IMR-90 (cell line): Measurements from ENCODE around the gene THNSL1. TPM values are rescaled to one million over a fixed set of nuclear protein-coding genes. Genes with fewer than 3 reads are reported as not detected.

ENCODE experiments used
- ATAC-seq: fragments of 200-7000 bp; cut with Tn5 transposase; 2 replicates; pipeline ENCODE4 v1.9.1; 2020; ENCODE audit warnings: low read depth, mild to moderate bottlenecking, moderate library complexity
- BruUV-seq: library from RNA; stranded (reverse); fragments of 400-500 nt; replicated peaks from 2 replicates; lab custom pipeline; 2021; lab: Mats Ljungman, UMichigan
- CTCF ChIA-PET: fragments of 300-600 bp; formaldehyde crosslinking; extraction: SDS; loops from one replicate; lab custom pipeline; 2021; ENCODE audit warnings: antibody characterized with exemption; lab: Yijun Ruan, JAX
- POLR2A ChIA-PET: fragments of 300-600 bp; sonication (Branson Sonifier 250); formaldehyde crosslinking; loops from one replicate; lab custom pipeline; 2022; ENCODE audit warnings: antibody characterized with exemption; ENCODE audit not compliant: unreplicated experiment; lab: Charles Lee
- DNase-seq: peaks from one replicate; pipeline ENCODE4 v3.0.0; 2013
- H2AFZ ChIP-seq: replicated peaks from 2 replicates; pipeline ENCODE3; 2013; ENCODE audit warnings: low read length, mild to moderate bottlenecking; ENCODE audit not compliant: poor library complexity
- H2AK5ac ChIP-seq: 2 replicates; pipeline ENCODE4 v1.6.1; 2013; ENCODE audit warnings: low read depth, low read length, inconsistent platforms
- H2AK9ac ChIP-seq: replicated peaks from 2 replicates; pipeline ENCODE3; 2013; ENCODE audit warnings: mild to moderate bottlenecking, low read depth, low read length, moderate library complexity; ENCODE audit not compliant: poor library complexity
- H2BK120ac ChIP-seq: 2 replicates; pipeline ENCODE4 v1.6.1; 2013; ENCODE audit warnings: low read depth, low read length, inconsistent platforms
- H2BK15ac ChIP-seq: 3 replicates; pipeline ENCODE4 v1.6.1; 2013; ENCODE audit warnings: low read depth, low read length, inconsistent platforms
- H2BK20ac ChIP-seq: 2 replicates; pipeline ENCODE4 v1.6.1; 2013; ENCODE audit warnings: low read depth, mild to moderate bottlenecking, inconsistent platforms, low read length, moderate library complexity
- H2BK5ac ChIP-seq: 2 replicates; pipeline ENCODE4 v1.6.1; 2013; ENCODE audit warnings: mild to moderate bottlenecking, low read depth, low read length, inconsistent platforms; ENCODE audit not compliant: poor library complexity, severe bottlenecking
- H3K14ac ChIP-seq: replicated peaks from 2 replicates; pipeline ENCODE4 v1.6.1; 2013; ENCODE audit warnings: low read depth, low read length, inconsistent platforms
- H3K18ac ChIP-seq: 2 replicates; pipeline ENCODE4 v1.6.1; 2013; ENCODE audit warnings: low read depth, low read length, control low read depth
- H3K23ac ChIP-seq: 2 replicates; pipeline ENCODE4 v1.6.1; 2013; ENCODE audit warnings: low read depth, low read length, inconsistent platforms
- H3K27ac ChIP-seq: 2 replicates; pipeline ENCODE4 v1.5.1; 2013; ENCODE audit warnings: mild to moderate bottlenecking, control low read depth, low read length; ENCODE audit not compliant: insufficient read depth
- H3K27me3 ChIP-seq: 2 replicates; pipeline ENCODE4 v1.6.1; 2013; ENCODE audit warnings: low read length; ENCODE audit not compliant: control insufficient read depth, insufficient read depth
- H3K36me3 ChIP-seq: 2 replicates; pipeline ENCODE4 v1.6.1; 2013; ENCODE audit warnings: low read length, mixed read lengths; ENCODE audit not compliant: control insufficient read depth, insufficient read depth
- H3K4ac ChIP-seq: 2 replicates; pipeline ENCODE4 v1.6.1; 2013; ENCODE audit warnings: low read depth, low read length, inconsistent platforms
- H3K4me1 ChIP-seq: 2 replicates; pipeline ENCODE4 v1.6.1; 2013; ENCODE audit warnings: low read length, mixed read lengths; ENCODE audit not compliant: control insufficient read depth, insufficient read depth
- H3K4me2 ChIP-seq: 2 replicates; pipeline ENCODE4 v1.6.1; 2013; ENCODE audit warnings: low read depth, mild to moderate bottlenecking, control low read depth, low read length, moderate library complexity
- H3K4me3 ChIP-seq: 2 replicates; pipeline ENCODE4 v1.5.1; 2013; ENCODE audit warnings: low read depth, mild to moderate bottlenecking, control low read depth, low read length, moderate library complexity; ENCODE audit not compliant: insufficient read depth
- H3K56ac ChIP-seq: 2 replicates; pipeline ENCODE4 v1.6.1; 2013; ENCODE audit warnings: low read length, inconsistent platforms; ENCODE audit not compliant: insufficient read depth; ENCODE audit errors: extremely low read depth
- H3K79me1 ChIP-seq, 2 experiments: 2 replicates each; pipeline ENCODE4 v1.6.1; 2013; ENCODE audit warnings: low read length in 2 of 2, inconsistent platforms in 1 of 2, low read depth in 1 of 2
- H3K9ac ChIP-seq: 2 replicates; pipeline ENCODE4 v1.6.1; 2013; ENCODE audit warnings: low read depth, low read length, control low read depth
- H3K9me1 ChIP-seq: 2 replicates; pipeline ENCODE4 v1.6.1; 2013; ENCODE audit warnings: low read length, inconsistent platforms; ENCODE audit not compliant: insufficient read depth
- H3K9me3 ChIP-seq: 2 replicates; pipeline ENCODE4 v1.6.1; 2013; ENCODE audit warnings: low read length; ENCODE audit not compliant: control insufficient read depth, insufficient read depth
- H4K20me1 ChIP-seq: 2 replicates; pipeline ENCODE4 v1.6.1; 2013; ENCODE audit warnings: low read length, inconsistent platforms; ENCODE audit not compliant: insufficient read depth
- H4K5ac ChIP-seq: 2 replicates; pipeline ENCODE4 v1.6.1; 2013; ENCODE audit warnings: mild to moderate bottlenecking, low read depth, low read length, control low read depth
- H4K8ac ChIP-seq, 2 experiments: 2 replicates each; pipeline ENCODE4 v1.6.1; 2013; ENCODE audit warnings: low read depth in 2 of 2, low read length in 2 of 2, control low read depth in 1 of 2, inconsistent platforms in 1 of 2
- H4K91ac ChIP-seq: 2 replicates; pipeline ENCODE4 v1.6.1; 2013; ENCODE audit warnings: low read depth, low read length, inconsistent platforms; ENCODE audit not compliant: insufficient read depth
- BHLHE40 ChIP-seq: fragments of 150-350 bp; IDR thresholded peaks from 2 replicates; pipeline ENCODE4 v1.6.1; 2016; ENCODE audit warnings: mild to moderate bottlenecking, low read depth, low read length
- CHD1 ChIP-seq: IDR thresholded peaks from 2 replicates; pipeline ENCODE4 v1.6.1; 2012; ENCODE audit warnings: low read depth, low read length, improper control_type of control experiment
- FOS ChIP-seq: fragments of 150-350 bp; IDR thresholded peaks from 2 replicates; pipeline ENCODE4 v1.6.1; 2016; ENCODE audit warnings: low read depth, low read length
- MXI1 ChIP-seq: IDR thresholded peaks from 2 replicates; pipeline ENCODE4 v1.6.1; 2012; ENCODE audit warnings: low read depth, mild to moderate bottlenecking, low read length, moderate library complexity, borderline replicate concordance
- NFE2L2 ChIP-seq: fragments of 150-350 bp; IDR thresholded peaks from 2 replicates; pipeline ENCODE4 v1.6.1; 2016; ENCODE audit warnings: low read depth, mild to moderate bottlenecking, low read length
- RAD21 ChIP-seq: IDR thresholded peaks from 2 replicates; pipeline ENCODE4 v1.6.1; 2012; ENCODE audit warnings: low read length, improper control_type of control experiment
- RCOR1 ChIP-seq: IDR thresholded peaks from 2 replicates; pipeline ENCODE4 v1.6.1; 2012; ENCODE audit warnings: mild to moderate bottlenecking, low read length, improper control_type of control experiment; ENCODE audit not compliant: insufficient replicate concordance
- RFX5 ChIP-seq: IDR thresholded peaks from 2 replicates; pipeline ENCODE4 v1.8.0; 2012; ENCODE audit warnings: low read depth, mild to moderate bottlenecking, low read length, moderate library complexity
- dilution Hi-C: fragments of 300-500 bp; cut with HindIII; formaldehyde crosslinking; loops from one replicate; pipeline ENCODE4 v1.14.3; 2018; ENCODE audit warnings: low sequenced_read_pairs; ENCODE audit not compliant: unreplicated experiment
- in situ Hi-C: fragments of 300-500 bp; cut with MboI; formaldehyde crosslinking; loops from 3 replicates; pipeline ENCODE4 v1.14.3; 2019; ENCODE audit warnings: low sequenced_read_pairs, inconsistent platforms, mixed read lengths
- intact Hi-C: fragments of 100-400 bp; cut with micrococcal nuclease; formaldehyde crosslinking; loops from 2 replicates; pipeline ENCODE4 v1.10.0; 2022
- polyA plus RNA-seq, 3 experiments: library from polyadenylated mRNA; depleted of rRNA; stranded (reverse); fragments of >200 nt; gene quantifications; 2 replicates each; pipeline ENCODE4 v1.2.3, GENCODE V29; 2012; ENCODE audit warnings: low replicate concordance in 1 of 3
- total RNA-seq: library from RNA; depleted of rRNA; stranded (reverse); fragments of >200 nt; gene quantifications from 2 replicates; pipeline ENCODE4 v1.2.3, GENCODE V29; 2012
- TF ChIP-seq, protein P1 (sequence below): fragments of 150-350 bp; IDR thresholded peaks from 2 replicates; pipeline ENCODE4 v1.6.1; 2017; ENCODE audit warnings: mild to moderate bottlenecking, antibody characterized with exemption, low read length, low read depth
- TF ChIP-seq, protein P2 (sequence below): conservative IDR thresholded peaks from 2 replicates; pipeline ENCODE4 v1.5.1; 2012; ENCODE audit warnings: mild to moderate bottlenecking, low read depth, low read length, improper control_type of control experiment

THNSL1 gene
- total and polyA plus RNA-seq, 2 of the 4 experiments (the other 2 are of a cell fraction): 1.3 to 2.0 TPM

DNA sequence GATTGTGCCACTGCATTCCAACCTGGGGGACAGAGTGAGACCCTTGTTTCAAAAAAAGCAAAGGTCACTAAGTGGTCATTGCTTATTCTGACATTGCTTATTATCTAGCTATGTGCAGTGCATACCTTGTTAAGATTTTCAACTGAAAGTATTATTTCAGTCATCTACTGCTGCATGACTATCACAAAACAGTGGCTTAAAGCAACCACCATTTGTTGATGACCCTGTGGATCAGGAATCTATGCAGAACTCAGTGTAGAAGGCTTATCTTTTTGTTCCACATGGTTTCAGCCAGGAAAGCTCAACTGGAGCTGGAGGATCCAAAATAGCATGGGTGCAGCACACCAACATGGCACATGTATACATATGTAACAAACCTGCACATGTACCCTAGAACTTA lies 23.1 kb downstream of the THNSL1 start:
- no peak overlapping the region for H3K23ac ChIP-seq
- no peak overlapping the region for H2BK20ac ChIP-seq
- H3K4me2 ChIP-seq: no peak overlapping the region
- no peaks in the 10 kb centered on the region for H4K20me1 ChIP-seq
- TF ChIP-seq MXI1 (no peak), FOS (no peak), CHD1 (no peak), RCOR1 (no peak), RFX5 (no peak), RAD21 (no peak), NFE2L2 (no peak), BHLHE40 (no peak)
- TF ChIP-seq, protein P1, sequence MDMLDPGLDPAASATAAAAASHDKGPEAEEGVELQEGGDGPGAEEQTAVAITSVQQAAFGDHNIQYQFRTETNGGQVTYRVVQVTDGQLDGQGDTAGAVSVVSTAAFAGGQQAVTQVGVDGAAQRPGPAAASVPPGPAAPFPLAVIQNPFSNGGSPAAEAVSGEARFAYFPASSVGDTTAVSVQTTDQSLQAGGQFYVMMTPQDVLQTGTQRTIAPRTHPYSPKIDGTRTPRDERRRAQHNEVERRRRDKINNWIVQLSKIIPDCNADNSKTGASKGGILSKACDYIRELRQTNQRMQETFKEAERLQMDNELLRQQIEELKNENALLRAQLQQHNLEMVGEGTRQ: no peak
- TF ChIP-seq, protein P2, sequence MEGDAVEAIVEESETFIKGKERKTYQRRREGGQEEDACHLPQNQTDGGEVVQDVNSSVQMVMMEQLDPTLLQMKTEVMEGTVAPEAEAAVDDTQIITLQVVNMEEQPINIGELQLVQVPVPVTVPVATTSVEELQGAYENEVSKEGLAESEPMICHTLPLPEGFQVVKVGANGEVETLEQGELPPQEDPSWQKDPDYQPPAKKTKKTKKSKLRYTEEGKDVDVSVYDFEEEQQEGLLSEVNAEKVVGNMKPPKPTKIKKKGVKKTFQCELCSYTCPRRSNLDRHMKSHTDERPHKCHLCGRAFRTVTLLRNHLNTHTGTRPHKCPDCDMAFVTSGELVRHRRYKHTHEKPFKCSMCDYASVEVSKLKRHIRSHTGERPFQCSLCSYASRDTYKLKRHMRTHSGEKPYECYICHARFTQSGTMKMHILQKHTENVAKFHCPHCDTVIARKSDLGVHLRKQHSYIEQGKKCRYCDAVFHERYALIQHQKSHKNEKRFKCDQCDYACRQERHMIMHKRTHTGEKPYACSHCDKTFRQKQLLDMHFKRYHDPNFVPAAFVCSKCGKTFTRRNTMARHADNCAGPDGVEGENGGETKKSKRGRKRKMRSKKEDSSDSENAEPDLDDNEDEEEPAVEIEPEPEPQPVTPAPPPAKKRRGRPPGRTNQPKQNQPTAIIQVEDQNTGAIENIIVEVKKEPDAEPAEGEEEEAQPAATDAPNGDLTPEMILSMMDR: no peak
- no peak overlapping the region for H3K9ac ChIP-seq
- H3K9me1 ChIP-seq: no peaks in the 10 kb centered on the region
- H2AFZ ChIP-seq: no peak overlapping the region
- H2BK120ac ChIP-seq: no peak overlapping the region
- no peak overlapping the region for H2BK5ac ChIP-seq
- no peak overlapping the region for H4K91ac ChIP-seq
- no peak overlapping the region for H3K14ac ChIP-seq
- peaks cover 6% of the 10 kb centered on the region; the same call in 1 of the 2 replicates for H3K27me3 ChIP-seq
- H3K36me3 ChIP-seq: no peaks in the 10 kb centered on the region
- no peaks in the 10 kb centered on the region for H3K79me1 ChIP-seq
- H2AK5ac ChIP-seq: no peak overlapping the region
- POLR2A ChIA-PET: no interaction called here
- dilution Hi-C loops: no loop called here
- no peak overlapping the region for H3K27ac ChIP-seq
- no peak overlapping the region for H2BK15ac ChIP-seq
- BruUV-seq: no TSS peak
- no peak overlapping the region for H3K4me3 ChIP-seq
- no peaks in the 10 kb centered on the region for H3K9me3 ChIP-seq
- in situ Hi-C loops: no loop called here
- DNase-seq (no peak), ATAC-seq (no peak)
- H2AK9ac ChIP-seq: no peak overlapping the region
- no peak overlapping the region for H4K5ac ChIP-seq
- H3K4ac ChIP-seq: no peak overlapping the region
- CTCF ChIA-PET: interaction anchor here (0.9 kb wide), 1 partner anchor 42 kb away, joined by 3 read pairs; no protein-coding TSS in a partner anchor
- no peak overlapping the region for H4K8ac ChIP-seq
- no peaks in the 10 kb centered on the region for H3K4me1 ChIP-seq
- H3K18ac ChIP-seq: no peak overlapping the region
- no peak overlapping the region for H3K56ac ChIP-seq
- intact Hi-C loops: no loop called here
